Measurements from ENCODE around the gene NPAS3.

DNA sequence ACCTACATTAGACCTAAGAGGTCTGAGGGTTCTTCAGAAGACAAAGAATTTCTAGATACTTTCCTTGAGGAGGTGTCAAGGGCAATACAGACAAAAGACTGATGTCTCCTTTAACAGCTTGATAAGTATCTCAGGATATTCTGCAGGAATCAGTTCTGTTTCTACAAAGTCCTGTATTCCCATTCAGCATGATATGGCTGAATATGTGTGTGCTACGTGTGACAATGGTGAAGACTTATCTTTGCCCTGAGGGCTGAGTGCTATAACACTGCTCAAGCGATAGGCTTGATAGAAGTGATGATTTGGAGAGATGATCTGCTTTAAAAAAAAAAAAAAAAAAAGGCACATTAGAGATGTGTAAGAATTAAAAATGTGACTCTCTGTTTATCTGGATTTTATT lies 582.5 kb downstream of the NPAS3 start:
- TF ChIP-seq EP300 (IDR thresholded peaks at IDR 0.05) (no peak), POLR2A (IDR thresholded peaks at IDR 0.05) (no peak)
- TF ChIP-seq, protein P1, sequence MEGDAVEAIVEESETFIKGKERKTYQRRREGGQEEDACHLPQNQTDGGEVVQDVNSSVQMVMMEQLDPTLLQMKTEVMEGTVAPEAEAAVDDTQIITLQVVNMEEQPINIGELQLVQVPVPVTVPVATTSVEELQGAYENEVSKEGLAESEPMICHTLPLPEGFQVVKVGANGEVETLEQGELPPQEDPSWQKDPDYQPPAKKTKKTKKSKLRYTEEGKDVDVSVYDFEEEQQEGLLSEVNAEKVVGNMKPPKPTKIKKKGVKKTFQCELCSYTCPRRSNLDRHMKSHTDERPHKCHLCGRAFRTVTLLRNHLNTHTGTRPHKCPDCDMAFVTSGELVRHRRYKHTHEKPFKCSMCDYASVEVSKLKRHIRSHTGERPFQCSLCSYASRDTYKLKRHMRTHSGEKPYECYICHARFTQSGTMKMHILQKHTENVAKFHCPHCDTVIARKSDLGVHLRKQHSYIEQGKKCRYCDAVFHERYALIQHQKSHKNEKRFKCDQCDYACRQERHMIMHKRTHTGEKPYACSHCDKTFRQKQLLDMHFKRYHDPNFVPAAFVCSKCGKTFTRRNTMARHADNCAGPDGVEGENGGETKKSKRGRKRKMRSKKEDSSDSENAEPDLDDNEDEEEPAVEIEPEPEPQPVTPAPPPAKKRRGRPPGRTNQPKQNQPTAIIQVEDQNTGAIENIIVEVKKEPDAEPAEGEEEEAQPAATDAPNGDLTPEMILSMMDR (IDR thresholded peaks at IDR 0.05), result no peak

All from tibial nerve (tissue), 4 donors.